ENCODE data around the gene TCERG1L. TPM values are rescaled to one million over a fixed set of nuclear protein-coding genes. Genes with fewer than 3 reads are reported as not detected.

TCERG1L gene
- total RNA-seq, 4 donors from 2014 or later = not detected

- Histone ChIP-seq H3K27me3 (no peaks in the 10 kb centered on the region), H3K9me3 (no peaks in the 10 kb centered on the region), H3K27ac (no peak overlapping the region), H3K4me1 (no peaks in the 10 kb centered on the region), H3K4me3 (no peak overlapping the region), H3K36me3 (no peaks in the 10 kb centered on the region)
- DNase-seq = peak in 1 of 3 donors; percentile 11
- TF ChIP-seq CTCF (IDR thresholded peaks at IDR 0.05) (no peak), POLR2A (IDR thresholded peaks at IDR 0.05) (no peak)
These were observed 130.1 kb downstream of the TCERG1L start for GRCh38 chr10:131181456-131181855.

GRCh38 chr10:131180740-131181415 is 130.6 kb downstream of the TCERG1L start:
- peak in 2 of 3 donors; percentile 17 to 28 for DNase-seq

GRCh38 chr10:131180086-131180485 is 131.4 kb downstream of the TCERG1L start:
- Histone ChIP-seq H3K27ac (no peak overlapping the region), H3K36me3 (no peaks in the 10 kb centered on the region), H3K9me3 (no peaks in the 10 kb centered on the region), H3K4me3 (no peak overlapping the region), H3K4me1 (no peaks in the 10 kb centered on the region), H3K27me3 (no peaks in the 10 kb centered on the region)
- DNase-seq = peak in 1 of 3 donors; percentile 17
- TF ChIP-seq CTCF (IDR thresholded peaks at IDR 0.05) = no peak
- TF ChIP-seq POLR2A (IDR thresholded peaks at IDR 0.05) = no peak

More at GRCh38 chr10:131180740-131181415, 130.6 kb downstream of the TCERG1L start:
- no peak overlapping the region for H3K4me3 ChIP-seq
- H3K9me3 ChIP-seq = no peaks in the 10 kb centered on the region
- TF ChIP-seq CTCF (IDR thresholded peaks at IDR 0.05) (no peak), POLR2A (IDR thresholded peaks at IDR 0.05) (no peak)
- no peak overlapping the region for H3K27ac ChIP-seq
- no peaks in the 10 kb centered on the region for H3K27me3 ChIP-seq
- H3K36me3 ChIP-seq = no peaks in the 10 kb centered on the region
- no peaks in the 10 kb centered on the region for H3K4me1 ChIP-seq

- H3K4me3 ChIP-seq = no peak overlapping the region
- peak in 1 of 3 donors; percentile 6 for DNase-seq
- H3K4me1 ChIP-seq = no peaks in the 10 kb centered on the region
- no peak for TF ChIP-seq POLR2A (IDR thresholded peaks at IDR 0.05)
- no peak for TF ChIP-seq CTCF (IDR thresholded peaks at IDR 0.05)
- peaks cover 0 to 6% (median 0%) of the 10 kb centered on the region in 4 donors for H3K9me3 ChIP-seq
- no peaks in the 10 kb centered on the region for H3K27me3 ChIP-seq
- H3K27ac ChIP-seq = no peak overlapping the region
- H3K36me3 ChIP-seq = no peaks in the 10 kb centered on the region
These were observed 132.2 kb downstream of the TCERG1L start for GRCh38 chr10:131179361-131179760.

- H3K4me1 ChIP-seq = no peaks in the 10 kb centered on the region
- no peaks in the 10 kb centered on the region for H3K27me3 ChIP-seq
- no peak overlapping the region for H3K27ac ChIP-seq
- DNase-seq = peak in 2 of 3 donors; percentile 23 to 29
- H3K4me3 ChIP-seq = no peak overlapping the region
- no peak for TF ChIP-seq POLR2A (IDR thresholded peaks at IDR 0.05)
- no peak for TF ChIP-seq CTCF (IDR thresholded peaks at IDR 0.05)
- H3K9me3 ChIP-seq = peaks cover 0 to 9% (median 0%) of the 10 kb centered on the region in 4 donors
- H3K36me3 ChIP-seq = no peaks in the 10 kb centered on the region
These were observed 132.8 kb downstream of the TCERG1L start for GRCh38 chr10:131178521-131179331.

Data from Peyer's patch (tissue), 4 donors.